ACHN (cell line): ENCODE results near the gene NPFF.

ENCODE experiments used
- DNase-seq: peaks from one replicate; pipeline ENCODE4 v3.0.0-alpha.2; 2015
- in situ Hi-C: cut with HindIII; loops from 2 replicates; pipeline ENCODE4 v1.10.0; 2017; ENCODE audit warnings: low sequenced_read_pairs, low pct_ligation_motif_present, low pct_unique_long_range_greater_than_20kb

The NPFF gene

GRCh38 chr12:53500142-53500775 lies 7.0 kb downstream of the NPFF start:
- in situ Hi-C loops = no loop called here
- DNase-seq = peak; percentile 57

- peak; percentile 80 for DNase-seq
- in situ Hi-C loops = no loop called here
Measured at GRCh38 chr12:53499266-53500141, 7.8 kb downstream of the NPFF start, which contains the start of gene MAP3K12. MAP3K12 (minus strand) TSS chr12:53499458; CDS start chr12:53487391, 12,067 bp downstream.

GRCh38 chr12:53498235-53498630 lies 9.1 kb downstream of the NPFF start:
- in situ Hi-C loops = no loop called here
- no peak for DNase-seq

- no peak for DNase-seq
- in situ Hi-C loops = no loop called here
Measured at GRCh38 chr12:53497461-53497860, 9.8 kb downstream of the NPFF start.

- no peak for DNase-seq
- in situ Hi-C loops = no loop called here
Measured at GRCh38 chr12:53496752-53497032, 10.6 kb downstream of the NPFF start.

DNA sequence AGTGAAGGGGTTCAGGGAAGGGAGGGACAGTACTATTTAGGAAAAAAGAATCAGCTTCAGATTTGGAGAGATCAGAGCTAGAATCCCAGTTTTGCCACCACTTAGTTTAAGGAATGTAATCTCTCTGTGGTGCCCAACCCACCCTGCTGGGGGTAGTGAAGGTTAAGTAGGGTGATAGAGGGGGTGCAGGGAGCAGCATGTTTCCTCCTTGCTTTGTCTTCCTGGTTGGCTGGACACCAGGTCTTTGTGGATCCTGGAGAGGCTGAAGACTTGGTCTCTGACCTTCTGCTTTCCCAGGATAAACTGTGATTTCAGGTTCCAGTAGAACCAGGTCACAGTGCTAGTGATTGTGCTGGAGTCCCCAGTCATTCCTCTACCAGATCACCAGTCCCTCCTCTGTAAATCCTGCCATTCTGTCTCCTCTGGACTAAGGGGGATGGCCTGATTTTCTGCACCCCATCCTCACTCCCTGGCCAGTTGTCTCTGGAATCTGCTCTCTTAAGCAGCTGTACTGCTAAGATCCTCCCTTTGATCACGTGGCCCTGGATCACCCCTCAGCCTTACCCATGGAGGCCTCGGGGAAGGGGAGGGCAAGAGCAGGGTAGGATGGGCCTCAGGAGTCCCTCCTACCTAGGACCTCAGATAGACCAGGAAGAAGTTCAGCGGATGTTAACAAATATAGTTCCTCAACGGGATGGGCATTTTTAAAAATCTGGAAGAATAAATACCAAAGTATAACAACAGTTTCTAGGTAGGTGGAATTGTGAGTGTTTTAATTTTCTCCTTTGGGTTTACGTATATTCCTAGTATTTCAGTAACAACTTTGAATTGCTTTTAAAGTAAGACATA lies 11.2 kb downstream of the NPFF start:
- peak; percentile 95 for DNase-seq

GRCh38 chr12:53493610-53494391 lies 13.5 kb downstream of the NPFF start:
- DNase-seq = no peak
- in situ Hi-C loops = no loop called here

More for the DNA sequence above, 11.2 kb downstream of the NPFF start:
- in situ Hi-C loops = no loop called here

DNA sequence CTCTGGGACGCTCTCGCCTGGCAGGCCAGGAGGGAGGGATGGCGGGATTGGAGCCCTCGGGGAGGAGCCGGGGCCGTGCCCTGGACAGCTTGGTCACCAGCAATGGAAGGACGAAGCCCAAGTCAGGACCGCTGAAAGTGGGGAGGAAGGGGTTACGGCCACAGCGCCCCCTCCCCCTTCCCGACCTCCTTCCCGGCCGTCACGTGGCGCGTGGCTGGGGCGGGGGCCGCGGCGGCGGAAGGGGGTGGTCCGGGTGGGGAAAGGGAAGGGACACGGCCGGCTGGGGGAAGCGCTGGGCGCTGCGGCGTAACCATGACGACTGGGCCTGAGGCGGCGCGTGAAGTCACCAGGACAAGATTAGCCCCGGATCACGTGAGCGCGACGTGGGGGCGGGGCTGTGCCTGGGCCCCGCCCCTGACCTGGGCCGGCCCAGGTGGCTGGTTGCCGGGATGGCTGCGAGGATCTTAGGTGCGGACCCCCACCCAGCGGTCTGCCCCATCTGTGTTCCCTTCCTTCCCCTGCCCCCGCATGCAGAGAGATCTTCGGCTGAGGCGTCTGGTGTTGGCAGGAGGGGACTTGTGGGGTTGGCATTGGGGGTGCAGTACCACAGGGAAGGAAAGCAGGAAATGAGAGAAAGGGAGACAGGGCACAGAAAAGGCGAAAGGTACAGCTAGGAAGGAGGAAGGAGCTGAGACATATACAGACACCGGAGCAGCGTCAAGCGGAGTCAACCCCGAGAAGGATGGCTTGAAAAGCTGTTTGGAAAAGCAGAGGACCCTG lies 14.3 kb downstream of the NPFF start:
- peak; percentile 96 for DNase-seq
- in situ Hi-C loops = no loop called here

DNA sequence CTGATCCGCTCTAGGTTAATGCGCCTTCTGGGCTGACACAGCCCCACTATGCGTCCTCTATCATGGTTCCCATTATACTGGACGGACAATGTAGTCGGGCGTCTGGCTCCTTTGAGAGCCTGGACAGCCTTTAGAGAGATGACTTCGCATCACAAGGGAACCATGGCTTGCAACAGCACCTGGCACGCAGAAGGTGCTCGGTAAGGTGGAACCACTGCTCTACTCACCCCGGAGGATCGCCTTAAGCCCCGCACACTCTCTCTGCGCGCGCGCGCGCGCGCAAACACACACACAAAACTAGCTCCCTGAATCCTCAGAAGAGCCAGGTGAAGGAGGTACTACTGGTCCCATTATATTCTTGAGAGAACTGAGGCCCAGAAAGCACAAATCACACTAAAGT lies 15.1 kb downstream of the NPFF start:
- in situ Hi-C loops = no loop called here
- DNase-seq = no peak

- DNase-seq = peak; percentile 67
- in situ Hi-C loops = no loop called here
Measured at GRCh38 chr12:53489242-53489864, 17.9 kb downstream of the NPFF start.

DNA sequence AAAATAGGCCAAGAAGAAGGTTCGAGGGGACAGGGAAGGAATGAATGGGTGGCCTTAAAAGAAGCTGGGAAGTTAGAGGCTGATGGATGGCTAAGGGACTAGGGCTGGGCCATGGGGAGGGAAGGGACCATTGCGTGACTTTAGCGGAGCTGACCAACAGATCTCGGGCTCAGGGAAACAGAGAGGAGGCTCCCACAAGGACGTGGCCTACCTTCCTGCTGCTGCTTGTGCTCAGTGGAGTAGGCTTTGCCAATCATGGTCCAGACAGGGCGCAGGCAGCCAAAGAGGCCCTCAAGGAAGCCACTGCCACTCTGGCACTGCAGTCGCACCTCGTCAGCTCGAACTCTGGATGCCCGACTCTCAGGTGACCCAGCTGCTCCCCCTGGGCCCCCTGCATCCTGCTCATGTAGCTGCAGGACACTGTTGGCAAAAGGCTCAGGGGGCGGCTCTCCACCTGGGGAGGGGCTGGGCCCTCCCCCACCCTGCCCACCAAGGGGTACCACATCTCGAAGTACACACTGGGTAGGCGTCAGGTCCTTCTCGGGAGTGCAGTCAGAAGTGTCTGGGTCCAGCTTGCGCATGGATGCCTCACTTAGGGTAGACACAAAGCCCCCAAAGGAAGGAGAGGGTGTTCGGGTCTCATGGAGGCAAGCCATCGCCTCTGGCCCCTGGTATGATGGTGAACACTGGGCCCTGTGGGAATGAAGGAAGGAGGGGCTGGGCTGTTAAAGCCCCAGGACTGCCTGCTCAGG lies 20.4 kb downstream of the NPFF start:
- DNase-seq = no peak
- in situ Hi-C loops = no loop called here

DNA sequence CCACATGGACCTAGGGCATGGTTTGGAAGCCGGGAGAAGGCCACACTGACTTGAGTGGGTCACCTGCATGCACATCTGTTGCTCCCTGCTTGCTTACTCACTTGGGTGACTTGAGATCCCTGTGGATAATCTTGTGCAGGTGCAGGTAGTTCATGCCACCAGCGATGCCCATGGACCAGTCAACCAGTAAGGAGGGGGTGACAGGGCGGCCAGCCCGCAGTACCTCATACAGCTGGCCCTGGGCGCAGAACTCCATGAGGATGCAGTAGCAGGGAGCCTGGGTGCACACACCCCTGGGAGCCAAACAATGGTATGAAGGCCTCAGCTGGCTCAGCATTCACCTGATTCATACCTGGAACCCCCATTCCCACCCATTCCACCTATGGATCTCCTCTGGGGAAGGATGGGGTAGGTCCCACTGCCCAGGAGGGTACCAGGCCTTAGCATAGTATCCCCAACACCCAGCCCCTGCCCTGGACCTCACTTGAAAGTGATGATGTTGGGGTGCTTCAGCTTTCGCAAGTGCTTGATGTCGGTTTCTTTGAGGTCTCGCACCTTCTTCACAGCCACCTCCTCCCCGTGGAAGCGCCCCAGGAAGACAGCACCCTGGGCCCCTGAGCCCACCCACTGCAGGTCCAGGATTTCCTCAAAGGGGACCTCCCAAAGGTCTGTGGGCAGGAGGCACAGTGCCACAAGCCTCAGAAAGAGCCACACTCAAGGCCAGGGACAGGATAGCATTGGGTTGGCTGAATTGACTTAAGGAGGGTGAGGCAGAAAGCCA lies 21.1 kb downstream of the NPFF start:
- in situ Hi-C loops = no loop called here
- DNase-seq = no peak

GRCh38 chr12:53484686-53485575 lies 22.4 kb downstream of the NPFF start:
- in situ Hi-C loops = no loop called here
- DNase-seq = no peak

- in situ Hi-C loops = no loop called here
- DNase-seq = no peak
Measured at GRCh38 chr12:53483979-53484377, 23.3 kb downstream of the NPFF start.

DNA sequence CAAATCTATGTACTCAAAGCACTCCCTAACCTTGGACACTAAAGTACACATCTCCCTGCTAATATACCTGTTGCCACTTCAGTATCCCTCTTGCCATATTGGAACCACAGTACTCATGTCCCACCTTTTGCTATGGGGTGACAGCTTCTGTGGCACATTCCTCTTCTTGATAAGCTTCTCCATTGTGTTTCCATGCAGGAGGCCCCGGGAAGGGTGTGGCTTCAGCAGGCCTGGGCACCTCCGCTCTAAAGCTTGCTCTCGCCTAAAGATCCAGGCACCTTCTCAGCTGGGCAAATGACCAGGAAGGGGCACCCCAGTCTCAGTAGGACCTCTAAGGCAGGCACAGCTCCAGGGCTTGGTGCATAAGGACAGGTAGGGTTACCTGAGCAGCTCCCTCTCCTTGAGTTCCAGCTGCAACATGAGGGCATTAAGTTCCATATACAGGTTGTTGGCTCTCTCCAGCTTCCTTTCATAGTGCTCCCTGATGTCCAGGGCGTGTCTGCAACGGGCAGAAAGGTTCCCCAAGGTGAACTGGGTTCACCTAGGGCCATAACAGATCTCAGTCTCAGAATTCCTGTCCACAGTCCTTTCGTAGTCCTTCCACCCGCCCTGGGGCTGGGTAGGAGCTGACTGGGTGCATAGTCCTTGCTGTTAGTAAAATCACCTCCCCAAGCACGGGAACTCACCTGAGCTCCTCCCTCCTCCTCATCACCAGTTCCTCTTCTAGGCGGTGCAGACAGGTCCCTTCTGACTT lies 23.9 kb downstream of the NPFF start:
- DNase-seq = no peak
- in situ Hi-C loops = no loop called here
